GM21447 (cell line): ENCODE measurements around the gene DLD.
"Not testable (repeated sequence)": the region's sequence is repeated elsewhere in the genome, so short reads cannot be mapped to it uniquely, and the experiment has no call there.

ENCODE experiments used
- ATAC-seq: cut with Tn5 transposase; IDR thresholded peaks from one replicate; pipeline ENCODE4 v1.9.1; 2021; ENCODE audit not compliant: unreplicated experiment

DLD gene, protein sequence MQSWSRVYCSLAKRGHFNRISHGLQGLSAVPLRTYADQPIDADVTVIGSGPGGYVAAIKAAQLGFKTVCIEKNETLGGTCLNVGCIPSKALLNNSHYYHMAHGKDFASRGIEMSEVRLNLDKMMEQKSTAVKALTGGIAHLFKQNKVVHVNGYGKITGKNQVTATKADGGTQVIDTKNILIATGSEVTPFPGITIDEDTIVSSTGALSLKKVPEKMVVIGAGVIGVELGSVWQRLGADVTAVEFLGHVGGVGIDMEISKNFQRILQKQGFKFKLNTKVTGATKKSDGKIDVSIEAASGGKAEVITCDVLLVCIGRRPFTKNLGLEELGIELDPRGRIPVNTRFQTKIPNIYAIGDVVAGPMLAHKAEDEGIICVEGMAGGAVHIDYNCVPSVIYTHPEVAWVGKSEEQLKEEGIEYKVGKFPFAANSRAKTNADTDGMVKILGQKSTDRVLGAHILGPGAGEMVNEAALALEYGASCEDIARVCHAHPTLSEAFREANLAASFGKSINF

DNA sequence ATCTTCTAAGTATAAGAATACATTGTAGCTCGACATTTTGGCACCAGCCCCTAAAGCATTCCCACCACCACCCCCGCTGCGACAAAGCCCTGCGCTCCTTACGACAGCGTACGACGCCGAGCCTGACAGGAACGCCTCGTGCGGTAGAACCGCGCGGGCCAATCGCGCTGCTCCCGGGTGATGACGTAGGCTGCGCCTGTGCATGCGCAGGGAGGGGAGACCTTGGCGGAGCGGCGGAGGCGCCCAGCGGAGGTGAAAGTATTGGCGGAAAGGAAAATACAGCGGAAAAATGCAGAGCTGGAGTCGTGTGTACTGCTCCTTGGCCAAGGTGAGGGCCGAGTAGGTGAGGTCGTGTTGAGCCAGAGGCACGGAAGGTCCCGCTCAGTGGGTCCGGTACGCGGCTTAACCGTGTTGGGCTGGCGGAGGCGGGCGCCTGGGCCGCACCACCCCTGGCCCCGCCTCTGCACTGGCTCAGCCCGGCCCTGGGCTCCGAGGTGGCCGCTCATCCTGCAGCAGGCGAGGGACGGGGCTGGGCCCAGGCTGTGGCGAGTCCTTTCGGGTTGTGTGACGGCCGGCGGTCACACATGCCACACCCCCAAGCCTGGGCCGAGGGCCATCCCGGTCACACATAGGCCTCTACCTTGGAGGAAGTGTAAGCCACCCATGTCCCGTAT is at the start of gene DLD:
TSS of gene DLD (plus strand) at position 222 of the 674 bp plus-strand sequence. CDS start at position 290, 68 bp downstream.
- peak; percentile 97 for ATAC-seq

DNA sequence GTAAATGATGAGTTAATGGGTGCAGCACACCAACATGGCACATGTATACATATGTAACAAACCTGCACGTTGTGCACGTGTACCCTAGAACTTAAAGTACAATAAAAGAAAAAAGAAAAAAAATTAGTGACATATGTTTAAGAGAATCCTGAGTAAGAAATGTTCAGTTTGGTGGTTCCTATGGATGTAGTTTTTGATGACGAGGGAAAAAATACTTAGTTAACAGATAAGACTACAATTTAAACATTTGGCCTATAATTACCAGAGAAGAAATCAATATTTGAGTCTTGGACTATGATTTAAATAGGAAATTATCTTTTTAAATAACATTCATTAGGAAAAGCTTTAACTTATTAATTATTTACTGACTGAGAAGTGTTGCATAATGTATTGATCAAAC is 48.8 kb upstream of the DLD start:
- ATAC-seq, result no peak

DNA sequence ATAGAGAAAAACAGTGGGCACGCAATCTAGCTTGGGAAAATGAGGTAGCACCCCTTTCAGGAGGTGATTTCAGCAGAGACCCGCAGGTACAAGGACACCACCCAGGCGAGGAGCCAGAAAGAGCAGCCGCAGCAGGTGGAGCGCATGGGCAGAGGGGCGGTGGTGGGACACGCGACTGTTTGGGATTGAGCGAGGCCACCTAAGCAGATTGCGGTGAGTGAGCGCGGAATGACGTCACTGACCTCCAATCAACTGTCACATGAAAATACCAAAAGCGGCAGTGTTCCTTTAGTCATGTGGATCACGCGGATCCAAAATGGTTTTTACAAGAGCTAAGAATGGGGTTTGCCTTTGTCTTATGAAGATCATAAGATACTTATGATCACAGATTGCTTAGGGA is 47.8 kb upstream of the DLD start:
- ATAC-seq, result no peak

DNA sequence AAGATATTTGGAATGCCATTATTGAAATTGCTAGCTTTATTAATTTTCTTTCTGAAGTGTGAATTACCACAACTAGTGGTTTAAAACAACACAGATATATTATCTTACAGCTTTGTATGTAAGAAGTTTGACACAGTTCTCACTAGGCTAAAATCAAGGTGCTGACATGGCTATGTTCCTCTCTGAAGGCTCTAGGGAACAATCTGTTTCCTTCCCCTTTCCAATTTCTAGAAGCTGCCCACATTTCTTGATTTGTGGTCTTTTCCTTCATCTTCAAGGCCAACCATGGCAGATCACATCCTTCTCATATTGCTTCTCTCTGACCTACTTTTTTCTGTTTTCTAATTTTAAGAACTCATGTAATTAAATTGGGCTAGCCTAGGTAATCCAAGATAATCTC is 44.7 kb upstream of the DLD start:
- no peak for ATAC-seq

DNA sequence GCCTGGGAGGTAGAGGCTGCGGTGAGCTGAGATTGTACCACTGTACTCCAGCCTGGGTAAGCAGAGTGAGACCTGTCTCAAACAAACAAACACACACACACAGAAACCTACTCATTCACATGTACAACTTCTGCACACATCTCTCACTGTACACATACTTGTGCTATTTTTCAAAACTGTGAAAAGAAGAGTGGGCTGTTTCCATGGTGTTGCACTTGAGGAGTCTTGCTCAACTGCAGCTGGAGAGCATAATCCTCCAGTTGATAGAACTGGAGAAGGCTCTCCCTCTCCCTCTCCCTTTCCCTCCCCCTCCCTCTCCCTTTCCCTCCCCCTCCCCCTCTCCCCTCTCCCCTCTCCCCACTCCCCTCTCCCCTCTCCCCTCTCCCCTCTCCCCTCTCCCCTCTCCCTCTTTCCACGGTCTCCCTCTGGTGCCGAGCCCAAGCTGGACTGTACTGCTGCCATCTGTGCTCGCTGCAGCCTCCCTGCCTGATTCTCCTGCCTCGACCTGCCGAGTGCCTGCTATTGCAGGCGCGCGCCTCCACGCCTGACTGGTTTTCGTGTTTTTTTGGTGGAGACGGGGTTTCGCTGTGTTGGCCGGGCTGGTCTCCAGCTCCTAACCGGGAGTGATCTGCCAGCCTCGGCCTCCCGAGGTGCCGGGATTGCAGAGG is 43.7 kb upstream of the DLD start:
- no peak for ATAC-seq

DNA sequence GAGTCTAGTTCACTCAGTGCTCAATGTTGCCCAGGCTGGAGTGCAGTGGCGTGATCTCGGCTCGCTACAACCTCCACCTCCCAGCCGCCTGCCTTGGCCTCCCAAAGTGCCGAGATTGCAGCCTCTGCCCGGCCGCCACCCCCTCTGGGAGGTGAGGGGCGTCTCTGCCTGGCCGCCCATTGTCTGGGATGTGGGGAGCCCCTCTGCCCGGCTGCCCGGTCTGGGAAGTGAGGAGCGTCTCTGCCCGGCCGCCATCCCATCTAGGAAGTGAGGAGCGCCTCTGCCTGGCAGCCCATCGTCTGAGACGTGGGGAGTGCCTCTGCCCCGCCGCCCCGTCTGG is 43.2 kb upstream of the DLD start:
- ATAC-seq, result not testable (repeated sequence)

DNA sequence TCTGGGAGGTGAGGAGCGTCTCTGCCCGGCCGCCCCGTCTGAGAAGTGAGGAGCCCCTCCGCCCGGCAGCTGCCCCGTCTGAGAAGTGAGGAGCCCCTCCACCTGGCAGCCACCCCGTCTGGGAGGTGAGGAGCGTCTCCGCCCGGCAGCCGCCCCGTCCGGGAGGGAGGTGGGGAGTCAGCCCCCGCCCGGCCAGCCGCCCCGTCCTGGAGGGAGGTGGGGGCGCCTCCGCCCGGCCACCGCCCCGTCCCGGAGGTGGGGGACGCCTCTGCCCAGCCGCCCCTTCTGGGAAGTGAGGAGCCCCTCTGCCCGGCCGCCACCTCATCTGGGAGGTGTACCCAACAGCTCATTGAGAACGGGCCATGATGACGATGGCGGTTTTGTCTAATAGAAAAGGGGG is 42.8 kb upstream of the DLD start:
- not testable (repeated sequence) for ATAC-seq

DNA sequence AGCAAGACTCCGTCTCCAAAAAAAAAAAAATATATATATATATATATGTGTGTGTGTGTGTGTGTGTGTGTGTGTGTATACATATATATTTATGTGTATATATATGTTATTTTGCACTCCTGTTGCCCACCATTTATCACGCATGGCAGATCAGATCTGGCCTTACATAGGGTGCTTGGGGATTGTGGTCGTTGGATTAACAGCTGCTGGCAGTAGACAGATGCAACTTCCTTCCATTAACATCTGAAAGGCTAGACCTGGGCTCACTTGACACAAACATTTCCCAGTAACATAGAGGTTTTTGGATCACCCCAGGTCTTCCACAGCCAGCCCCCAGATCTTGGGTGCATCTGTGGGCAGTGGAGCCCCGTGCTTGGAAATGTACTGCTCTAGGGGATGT is 40.8 kb upstream of the DLD start:
- no peak for ATAC-seq

DNA sequence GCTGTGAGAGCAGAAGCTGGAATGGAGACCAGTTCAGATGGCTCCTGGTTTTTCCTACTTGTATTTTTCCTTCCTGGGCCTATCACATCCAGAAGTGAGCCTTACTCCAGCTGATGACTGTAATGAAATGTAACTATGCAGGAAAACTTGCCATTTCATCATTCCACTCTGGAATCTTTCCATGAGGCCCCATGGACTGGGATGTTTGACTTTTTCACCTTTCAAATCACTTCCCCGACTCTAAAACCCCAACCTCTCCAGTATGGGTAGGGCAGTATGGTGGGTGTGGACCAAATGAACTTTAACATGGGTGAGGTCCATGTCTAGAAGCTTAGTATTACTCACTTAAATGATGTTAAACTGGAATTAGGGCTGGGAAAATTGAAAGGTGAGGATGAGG is 40.3 kb upstream of the DLD start:
- no peak for ATAC-seq

DNA sequence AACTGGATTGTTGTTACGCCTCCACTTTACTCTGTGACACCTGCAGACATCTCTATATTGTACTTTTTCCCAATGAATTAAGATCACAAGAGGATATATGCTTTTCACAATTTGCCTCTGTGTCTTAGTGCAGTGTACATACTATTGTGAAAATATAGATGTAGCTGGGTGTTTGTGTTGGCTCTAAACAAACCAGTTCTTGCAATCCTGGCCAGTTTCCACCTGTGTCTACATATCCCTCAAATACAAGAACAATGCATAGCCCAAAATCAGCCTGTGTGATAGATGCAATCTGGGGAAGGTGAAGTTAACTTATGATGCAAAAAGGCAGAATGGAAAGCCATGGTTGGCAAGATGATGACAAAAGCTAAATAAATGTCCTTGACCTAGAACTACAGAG is 36.5 kb upstream of the DLD start:
- no peak for ATAC-seq

DNA sequence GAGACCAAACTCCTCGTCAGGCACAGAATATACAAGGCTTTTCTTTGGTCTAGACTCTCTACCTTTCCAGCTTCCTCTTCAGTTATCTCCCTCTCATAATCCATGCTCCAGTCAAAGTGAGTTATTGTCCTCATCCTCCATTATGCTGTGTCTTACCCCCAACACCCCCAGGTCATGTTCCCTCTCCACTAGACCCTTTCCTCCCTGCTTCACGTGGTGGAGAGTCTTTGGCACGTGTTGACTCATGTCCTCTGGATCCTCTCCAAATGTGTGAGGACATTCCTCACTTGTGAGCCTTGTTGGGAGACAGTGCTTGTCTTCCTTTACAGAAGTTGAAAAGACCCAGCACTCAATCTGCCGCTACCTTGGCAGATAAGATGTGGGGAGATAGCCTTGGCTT is 36.0 kb upstream of the DLD start:
- no peak for ATAC-seq

DNA sequence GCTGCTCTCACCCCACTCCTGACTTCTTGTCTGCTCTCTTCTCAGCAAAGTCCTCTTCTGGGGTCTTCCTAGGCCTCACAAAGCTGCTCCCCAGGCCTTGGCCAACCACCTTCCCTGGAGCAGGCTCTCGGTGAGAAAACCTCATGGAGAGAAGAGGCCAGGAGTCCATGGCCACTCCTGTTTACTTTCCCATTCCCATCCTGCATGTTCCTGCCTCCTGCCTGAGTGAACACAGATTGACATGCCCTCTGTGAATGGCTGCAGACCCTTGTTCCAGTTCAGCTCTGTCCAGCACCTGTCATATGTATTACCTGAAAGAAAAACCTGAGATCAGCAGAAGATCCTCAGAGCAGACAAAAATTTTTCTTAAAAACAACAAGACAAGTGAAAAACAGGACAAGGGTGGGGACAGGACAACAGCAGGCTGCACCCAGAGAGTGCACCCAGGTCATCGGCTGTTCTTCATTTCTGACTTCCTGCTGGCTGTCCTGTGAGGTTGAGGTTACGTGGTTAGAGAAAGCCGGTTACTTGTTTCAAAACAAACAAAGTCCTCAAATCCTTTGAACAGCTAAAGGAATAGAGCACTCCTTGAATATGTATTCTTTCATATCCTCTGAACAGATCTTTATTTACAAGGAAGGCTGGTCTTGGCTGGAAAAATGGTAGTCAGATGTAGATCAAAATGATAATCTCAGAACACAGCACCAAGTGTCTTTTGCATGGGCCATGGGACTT is 34.0 kb upstream of the DLD start:
- ATAC-seq, result no peak

DNA sequence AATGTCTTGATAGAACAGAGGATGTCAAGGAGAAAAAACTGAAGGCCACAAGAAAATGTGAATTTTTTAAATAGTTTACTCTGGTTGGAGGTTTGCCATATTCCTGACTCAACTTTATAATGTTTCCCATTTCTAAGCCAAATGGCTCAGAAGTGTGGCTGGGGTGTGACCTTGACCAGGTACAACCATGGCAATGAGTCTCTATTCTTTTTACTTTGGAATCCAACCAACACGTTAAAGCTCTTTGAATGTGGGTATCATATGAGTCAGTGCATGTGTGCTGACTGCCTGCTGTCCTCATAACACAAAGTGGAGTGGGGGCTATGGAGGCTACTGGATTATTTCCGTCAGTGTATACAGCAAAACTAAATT is 33.5 kb upstream of the DLD start:
- ATAC-seq, result no peak

DNA sequence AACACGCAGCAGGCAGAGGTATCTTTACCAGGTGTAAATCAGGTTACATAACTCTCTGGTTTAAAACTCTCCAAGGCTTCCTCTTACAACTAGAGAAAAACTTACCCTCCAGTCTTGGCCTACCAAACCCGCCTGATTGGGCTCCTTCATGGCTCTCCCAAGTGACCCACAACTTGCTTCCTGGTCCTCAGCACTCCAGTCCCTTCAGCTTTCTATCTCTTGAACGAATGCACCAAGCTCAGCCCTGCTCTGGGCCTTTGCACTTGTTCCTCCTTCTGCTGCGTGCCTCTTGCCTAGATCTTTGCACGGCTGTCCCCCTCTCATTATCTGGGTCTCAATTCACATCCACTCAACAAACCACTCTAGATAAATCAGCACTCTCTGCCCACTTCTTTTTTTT is 32.7 kb upstream of the DLD start:
- ATAC-seq, result no peak

DNA sequence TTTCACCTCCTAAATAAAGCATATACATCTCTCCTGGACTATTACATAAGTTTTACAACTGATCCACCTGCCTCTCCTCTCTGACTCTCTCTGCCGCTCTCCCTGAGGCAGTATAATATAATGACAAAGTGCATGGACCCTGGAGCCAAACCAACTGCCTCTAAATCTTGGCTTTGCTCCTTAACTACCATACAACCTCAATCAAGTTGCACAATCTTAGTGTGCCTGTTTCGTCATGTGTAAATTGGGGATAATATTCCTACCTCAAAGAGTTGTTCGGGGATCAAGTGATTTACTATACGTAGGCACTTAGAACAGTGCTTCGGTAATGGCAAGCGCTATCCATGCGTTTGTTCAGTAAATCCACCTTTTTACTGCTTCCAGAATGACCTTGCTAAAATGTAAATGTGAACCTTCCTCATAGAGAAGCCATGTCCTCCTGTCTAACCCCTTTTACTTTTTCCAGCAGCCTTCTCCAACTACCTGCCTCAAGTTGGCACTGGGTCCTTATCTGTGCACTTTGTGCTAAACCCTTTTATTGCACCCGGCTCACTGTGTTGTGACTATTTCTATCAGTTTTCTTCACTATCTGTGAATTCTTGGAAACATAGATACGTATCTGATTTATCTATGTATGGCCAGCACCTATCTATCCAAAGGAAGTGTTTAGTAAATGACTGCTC is 30.6 kb upstream of the DLD start:
- no peak for ATAC-seq

DNA sequence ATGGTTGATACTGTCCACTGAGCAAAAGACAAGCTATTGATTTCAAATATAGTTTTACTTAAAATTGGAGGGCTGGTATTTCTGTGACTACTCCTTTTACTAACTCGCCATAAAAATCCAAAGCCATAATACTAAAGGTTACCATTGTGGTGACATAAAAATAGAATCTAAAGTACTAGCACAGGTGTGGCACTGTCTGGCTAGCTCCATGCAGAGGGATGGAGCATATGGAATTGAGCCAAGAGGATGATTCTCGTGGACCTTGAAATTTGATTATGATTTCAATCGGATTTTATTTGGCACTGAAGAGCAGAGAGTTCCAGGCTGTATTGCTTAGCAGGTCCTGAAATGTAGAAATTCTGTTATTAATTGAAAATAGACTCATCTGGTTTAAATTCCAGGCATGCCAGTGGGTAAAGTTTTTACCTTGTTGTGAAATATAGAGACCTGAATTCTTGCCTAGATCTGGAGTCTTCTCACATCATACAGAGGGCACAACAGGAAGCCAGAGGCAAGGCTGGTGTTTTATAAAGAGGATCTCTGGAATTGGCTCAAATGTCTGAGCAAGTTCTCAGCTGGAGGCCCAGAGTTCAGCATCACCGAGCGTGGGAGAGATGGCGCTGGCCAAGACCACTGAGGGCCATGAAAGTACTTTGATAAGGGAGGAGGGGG is 29.9 kb upstream of the DLD start:
- no peak for ATAC-seq

DNA sequence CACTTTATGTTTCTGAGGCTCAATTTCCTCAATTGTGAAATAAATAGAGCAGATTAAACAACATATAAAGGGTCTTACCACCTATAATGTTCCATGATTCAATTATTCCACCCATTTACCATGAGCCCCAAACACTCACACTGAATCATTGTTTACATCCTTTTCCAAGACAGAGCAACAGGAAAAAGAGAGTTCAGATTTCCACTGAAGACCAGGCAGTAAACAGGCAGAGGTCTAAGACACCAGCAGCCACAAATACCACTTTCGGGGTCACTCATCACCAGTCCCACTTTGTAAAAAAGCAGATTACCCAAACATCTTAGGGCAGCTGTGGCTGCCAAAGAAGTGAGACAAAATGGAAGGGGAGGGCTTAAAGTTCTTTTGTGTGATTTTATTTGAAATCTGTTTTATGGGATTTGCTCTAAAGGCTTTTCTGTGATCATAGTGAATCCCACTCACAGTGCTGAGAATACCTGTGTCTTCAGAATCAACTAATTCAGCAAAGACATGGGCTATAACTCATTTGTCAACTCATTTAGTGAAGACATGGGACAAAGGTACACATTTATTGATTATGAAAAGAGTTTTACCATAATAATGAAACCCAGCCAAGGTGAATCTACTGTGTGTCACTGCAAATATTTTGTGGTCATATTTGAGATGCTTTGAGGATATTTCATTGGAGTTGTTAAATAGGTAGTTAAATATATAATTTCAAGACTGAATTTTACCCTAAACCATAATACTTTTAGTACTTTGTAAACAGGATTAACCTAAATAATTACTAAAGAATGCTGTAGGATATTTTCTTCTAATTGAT is 24.8 kb upstream of the DLD start:
- ATAC-seq, result no peak

DNA sequence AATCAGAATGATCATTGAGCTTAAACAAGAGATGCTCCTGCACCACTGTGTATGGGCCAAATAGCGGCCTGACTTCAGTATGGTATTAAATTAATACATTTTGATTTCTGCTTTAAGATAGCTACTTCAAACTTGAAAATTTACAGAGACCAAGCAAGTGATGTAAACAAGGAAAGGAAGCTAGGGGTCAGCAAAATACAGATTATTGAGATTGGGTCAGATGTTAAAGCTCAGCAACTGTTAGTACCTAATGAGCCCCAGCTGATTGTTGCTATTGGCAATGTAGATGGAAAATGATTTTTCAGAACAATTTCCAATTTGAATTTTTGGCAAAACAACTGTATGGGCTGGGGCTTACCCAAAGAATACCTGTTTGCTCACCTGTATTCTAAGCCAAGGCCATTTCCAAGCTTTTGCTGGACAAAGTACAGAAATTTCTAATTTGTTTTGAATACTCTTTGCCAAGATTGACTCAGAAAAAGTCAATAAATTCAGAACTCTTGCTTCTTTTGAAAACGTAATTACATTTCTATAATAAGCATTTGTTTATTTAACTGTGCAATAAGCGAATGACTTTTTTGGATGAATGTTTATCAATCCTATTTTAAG is 23.0 kb upstream of the DLD start:
- no peak for ATAC-seq

DNA sequence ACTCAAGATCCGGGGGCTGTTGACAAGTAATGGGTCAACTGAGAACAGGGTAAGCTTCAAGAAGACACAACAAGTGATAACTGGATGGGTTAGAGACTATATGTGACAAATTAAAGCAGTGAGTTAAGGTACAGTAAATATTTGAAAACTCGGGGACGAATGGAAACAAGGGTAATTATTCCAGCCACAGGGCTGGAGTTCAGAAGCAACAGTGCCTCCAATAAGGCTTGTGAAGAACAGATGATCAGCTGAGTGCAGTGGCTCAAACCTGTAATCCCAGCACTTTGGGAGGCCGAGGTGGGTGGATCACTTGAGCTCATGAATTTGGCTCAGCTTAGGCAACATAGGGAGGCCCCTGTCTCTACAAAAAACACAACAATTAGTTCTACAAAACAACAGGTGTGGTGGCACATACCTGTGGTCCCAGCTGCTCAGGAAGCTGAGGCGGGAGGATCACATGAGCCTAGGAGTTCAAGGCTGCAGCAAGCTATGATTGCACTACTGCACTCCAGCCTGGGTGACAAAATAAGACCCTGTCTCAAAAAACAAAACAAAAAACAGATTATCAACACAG is 20.5 kb upstream of the DLD start:
- ATAC-seq, result no peak
